ENCODE data around the gene PCK2. TPM values are rescaled to one million over a fixed set of nuclear protein-coding genes. Genes with fewer than 3 reads are reported as not detected.

Gene PCK2
- total and polyA plus RNA-seq, 9 donors: 2.4 to 66.8 (median 5.4) TPM

DNA sequence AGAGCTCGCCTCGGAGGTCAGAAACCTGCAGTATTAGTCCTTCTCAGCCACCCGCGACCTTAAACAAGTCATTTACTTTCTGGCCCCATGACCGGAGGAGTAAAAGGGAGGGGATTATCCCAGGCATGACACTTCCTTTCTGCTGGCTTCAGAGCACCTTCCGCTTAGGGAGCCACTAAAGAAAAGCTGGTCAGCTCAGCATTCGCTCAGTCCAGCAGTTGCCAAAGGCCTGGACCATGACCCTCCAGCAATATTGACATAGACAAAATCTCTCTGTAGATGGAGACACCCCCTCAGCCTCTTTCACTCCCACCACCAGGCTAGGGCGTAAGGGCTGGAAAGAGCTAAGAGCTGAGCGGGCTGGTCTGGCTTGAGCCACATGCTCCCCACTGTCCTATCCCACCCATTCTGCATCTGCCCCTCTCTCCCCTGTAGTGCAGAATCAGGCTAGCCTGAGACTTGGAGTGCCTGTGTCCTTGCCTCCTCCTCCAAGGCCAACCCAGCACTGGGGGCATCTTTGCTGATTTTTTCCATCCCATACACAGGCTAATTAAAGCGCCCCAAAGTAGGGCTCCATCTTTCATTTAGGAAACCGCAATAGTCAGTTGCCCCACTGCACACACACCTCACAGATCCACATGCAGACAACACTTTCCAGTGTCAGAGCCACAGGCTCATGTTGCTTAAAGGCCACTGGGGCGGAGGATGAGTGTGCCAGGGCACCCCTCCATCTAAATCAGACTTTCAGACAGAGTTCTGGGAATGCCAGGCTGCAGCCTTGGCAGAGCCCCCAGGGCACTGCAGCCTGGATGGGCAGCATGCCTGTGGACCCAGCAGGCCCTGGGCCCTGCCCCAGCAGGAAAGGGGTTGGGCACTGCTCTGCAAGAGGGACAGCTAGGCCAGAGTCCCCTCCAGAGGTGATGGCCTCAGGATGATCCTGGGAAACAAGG is 26.7 kb upstream of the PCK2 start:
- Histone ChIP-seq H3K4me3 (no peak overlapping the region), H3K36me3 (no peaks in the 10 kb centered on the region), H3K27me3 (no peaks in the 10 kb centered on the region), H3K4me1 (ENCODE audit: insufficient read depth) (no peaks in the 10 kb centered on the region), H3K9me3 (no peaks in the 10 kb centered on the region), H3K27ac (no peak overlapping the region)
- intact Hi-C loops (cut with DNase I): no loop called here
- 76 to 81% (median 78%) methylated on average over 12 of the region's 12 CpGs for WGBS, 3 donors
- DNase-seq: no peak
- TF ChIP-seq EP300 (IDR thresholded peaks at IDR 0.05) (no peak), POLR2A (IDR thresholded peaks at IDR 0.05) (no peak)
- TF ChIP-seq, protein P1, sequence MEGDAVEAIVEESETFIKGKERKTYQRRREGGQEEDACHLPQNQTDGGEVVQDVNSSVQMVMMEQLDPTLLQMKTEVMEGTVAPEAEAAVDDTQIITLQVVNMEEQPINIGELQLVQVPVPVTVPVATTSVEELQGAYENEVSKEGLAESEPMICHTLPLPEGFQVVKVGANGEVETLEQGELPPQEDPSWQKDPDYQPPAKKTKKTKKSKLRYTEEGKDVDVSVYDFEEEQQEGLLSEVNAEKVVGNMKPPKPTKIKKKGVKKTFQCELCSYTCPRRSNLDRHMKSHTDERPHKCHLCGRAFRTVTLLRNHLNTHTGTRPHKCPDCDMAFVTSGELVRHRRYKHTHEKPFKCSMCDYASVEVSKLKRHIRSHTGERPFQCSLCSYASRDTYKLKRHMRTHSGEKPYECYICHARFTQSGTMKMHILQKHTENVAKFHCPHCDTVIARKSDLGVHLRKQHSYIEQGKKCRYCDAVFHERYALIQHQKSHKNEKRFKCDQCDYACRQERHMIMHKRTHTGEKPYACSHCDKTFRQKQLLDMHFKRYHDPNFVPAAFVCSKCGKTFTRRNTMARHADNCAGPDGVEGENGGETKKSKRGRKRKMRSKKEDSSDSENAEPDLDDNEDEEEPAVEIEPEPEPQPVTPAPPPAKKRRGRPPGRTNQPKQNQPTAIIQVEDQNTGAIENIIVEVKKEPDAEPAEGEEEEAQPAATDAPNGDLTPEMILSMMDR (IDR thresholded peaks at IDR 0.05): no peak

DNA sequence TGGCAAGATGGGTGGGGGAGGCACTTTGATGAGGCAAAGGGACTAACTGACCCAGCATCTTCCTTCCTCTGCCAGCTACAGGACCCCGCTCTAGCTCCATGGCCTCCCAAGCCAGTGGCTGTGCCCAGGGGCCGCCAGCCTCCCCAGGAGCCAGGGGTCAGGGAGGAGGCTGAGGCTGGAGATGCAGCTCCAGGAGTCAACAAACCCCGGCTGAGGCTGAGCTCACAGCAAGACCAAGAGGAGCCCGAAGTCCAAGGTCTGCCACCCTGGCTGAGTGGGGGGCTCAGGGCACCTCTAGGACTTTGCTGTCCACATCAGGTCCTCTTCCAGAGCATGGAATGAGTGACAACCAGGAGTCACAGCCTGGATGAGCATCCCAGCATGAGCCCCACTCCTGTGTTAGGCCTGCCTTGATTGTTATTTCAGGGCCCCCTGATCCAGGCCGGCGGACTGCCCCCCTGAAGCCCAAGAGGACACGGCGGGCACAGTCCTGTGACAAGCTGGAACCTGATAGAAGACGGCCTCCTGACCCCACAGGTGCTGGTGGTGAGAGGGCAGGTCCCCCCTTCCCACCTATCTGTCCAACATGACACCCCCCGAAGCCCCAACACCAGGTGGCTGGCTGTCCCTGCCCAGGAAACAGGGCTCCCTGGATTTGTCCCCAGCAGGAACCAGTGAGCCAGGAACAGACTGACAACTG is 25.2 kb upstream of the PCK2 start:
- no peak overlapping the region for H3K27ac ChIP-seq
- H3K36me3 ChIP-seq: no peaks in the 10 kb centered on the region
- WGBS, 3 donors: 80 to 86% (median 81%) methylated on average over 10 of the region's 10 CpGs
- H3K27me3 ChIP-seq: no peaks in the 10 kb centered on the region
- no peaks in the 10 kb centered on the region for H3K9me3 ChIP-seq
- TF ChIP-seq POLR2A (IDR thresholded peaks at IDR 0.05): no peak
- TF ChIP-seq, protein P1 (IDR thresholded peaks at IDR 0.05): no peak
- intact Hi-C loops (cut with DNase I): no loop called here
- DNase-seq: peak in 1 of 5 donors; percentile 22
- H3K4me3 ChIP-seq: no peak overlapping the region
- H3K4me1 ChIP-seq (ENCODE audit: insufficient read depth): no peaks in the 10 kb centered on the region

DNA sequence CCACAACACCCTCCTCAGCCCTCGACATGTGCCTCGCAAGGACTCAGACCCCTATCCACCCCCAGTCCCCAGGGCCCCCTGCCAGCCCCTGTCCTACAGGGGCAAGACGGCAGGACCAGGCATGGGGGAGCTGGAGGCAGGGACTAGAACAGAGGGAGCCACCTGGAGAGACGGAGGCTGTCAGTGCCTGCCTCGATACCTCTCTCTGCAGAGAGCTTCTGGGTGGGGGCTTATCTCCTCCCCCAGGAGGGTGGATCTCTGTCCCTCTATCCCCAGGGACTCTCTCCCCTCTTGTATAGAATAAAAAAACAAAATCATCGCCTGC is 24.7 kb upstream of the PCK2 start:
- peak in 1 of 5 donors; percentile 16 for DNase-seq
- H3K9me3 ChIP-seq: no peaks in the 10 kb centered on the region
- H3K36me3 ChIP-seq: no peaks in the 10 kb centered on the region
- TF ChIP-seq, protein P1 (IDR thresholded peaks at IDR 0.05): no peak
- no peak for TF ChIP-seq POLR2A (IDR thresholded peaks at IDR 0.05)
- no peak for TF ChIP-seq EP300 (IDR thresholded peaks at IDR 0.05)
- H3K27me3 ChIP-seq: no peaks in the 10 kb centered on the region
- intact Hi-C loops (cut with DNase I): no loop called here
- H3K27ac ChIP-seq: no peak overlapping the region
- no peaks in the 10 kb centered on the region for H3K4me1 ChIP-seq (ENCODE audit: insufficient read depth)
- no peak overlapping the region for H3K4me3 ChIP-seq
- WGBS, 3 donors: 62 to 78% (median 63%) methylated on average over 5 to 6 of the region's 6 CpGs

GRCh38 chr14:24070285-24071143 is 23.6 kb upstream of the PCK2 start:
- 76 to 82% (median 81%) methylated on average over 10 of the region's 10 CpGs for WGBS, 3 donors
- DNase-seq: peak in 1 of 5 donors; percentile 23
- intact Hi-C loops (cut with DNase I): no loop called here

More at GRCh38 chr14:24070285-24071143, 23.6 kb upstream of the PCK2 start:
- TF ChIP-seq, protein P1 (IDR thresholded peaks at IDR 0.05): no peak
- TF ChIP-seq EP300 (IDR thresholded peaks at IDR 0.05): no peak
- TF ChIP-seq POLR2A (IDR thresholded peaks at IDR 0.05): no peak
- Histone ChIP-seq H3K4me1 (ENCODE audit: insufficient read depth) (no peaks in the 10 kb centered on the region), H3K36me3 (no peaks in the 10 kb centered on the region), H3K9me3 (no peaks in the 10 kb centered on the region), H3K4me3 (no peak overlapping the region), H3K27me3 (no peaks in the 10 kb centered on the region), H3K27ac (no peak overlapping the region)
